Peyer's patch (tissue), 4 donors: ENCODE measurements around the gene CWF19L1.

Source experiments
- CTCF ChIP-seq, 6 experiments: fragments of 450-650 bp in 4 of 6; fragments of 200-600 bp in 2 of 6; sonication (generic) in 1 of 6; IDR thresholded peaks; one replicate each; pipeline ENCODE4 v1.5.1; 2017 to 2019; ENCODE audit warnings: antibody characterized with exemption in 6 of 6, mild to moderate bottlenecking in 3 of 6, moderate library complexity in 1 of 6
- POLR2A ChIP-seq, 2 donors: fragments of 450-650 bp; IDR thresholded peaks; one replicate each; pipeline ENCODE4 v1.5.1; 2017; ENCODE audit warnings: antibody characterized with exemption in 2 of 2, mild to moderate bottlenecking in 2 of 2, moderate library complexity in 2 of 2

- TF ChIP-seq CTCF (IDR thresholded peaks at IDR 0.05): peak in 1 of 6 experiments; percentile 1
- TF ChIP-seq POLR2A (IDR thresholded peaks at IDR 0.05): no peak
These were observed 80.9 kb downstream of the CWF19L1 start for GRCh38 chr10:100186253-100187212.
